ENCODE results near the gene OSBPL6. TPM values are rescaled to one million over a fixed set of nuclear protein-coding genes. Genes with fewer than 3 reads are reported as not detected.

Gene OSBPL6
- total RNA-seq, 1 donor from 2014 or later: 1.8 TPM

- ATAC-seq (no peak), DNase-seq (ENCODE audit: low spot score) (no peak)
- intact Hi-C loops (cut with DNase I): no loop called here
Measured at GRCh38 chr2:178450524-178450773, 256.1 kb downstream of the OSBPL6 start.

DNA sequence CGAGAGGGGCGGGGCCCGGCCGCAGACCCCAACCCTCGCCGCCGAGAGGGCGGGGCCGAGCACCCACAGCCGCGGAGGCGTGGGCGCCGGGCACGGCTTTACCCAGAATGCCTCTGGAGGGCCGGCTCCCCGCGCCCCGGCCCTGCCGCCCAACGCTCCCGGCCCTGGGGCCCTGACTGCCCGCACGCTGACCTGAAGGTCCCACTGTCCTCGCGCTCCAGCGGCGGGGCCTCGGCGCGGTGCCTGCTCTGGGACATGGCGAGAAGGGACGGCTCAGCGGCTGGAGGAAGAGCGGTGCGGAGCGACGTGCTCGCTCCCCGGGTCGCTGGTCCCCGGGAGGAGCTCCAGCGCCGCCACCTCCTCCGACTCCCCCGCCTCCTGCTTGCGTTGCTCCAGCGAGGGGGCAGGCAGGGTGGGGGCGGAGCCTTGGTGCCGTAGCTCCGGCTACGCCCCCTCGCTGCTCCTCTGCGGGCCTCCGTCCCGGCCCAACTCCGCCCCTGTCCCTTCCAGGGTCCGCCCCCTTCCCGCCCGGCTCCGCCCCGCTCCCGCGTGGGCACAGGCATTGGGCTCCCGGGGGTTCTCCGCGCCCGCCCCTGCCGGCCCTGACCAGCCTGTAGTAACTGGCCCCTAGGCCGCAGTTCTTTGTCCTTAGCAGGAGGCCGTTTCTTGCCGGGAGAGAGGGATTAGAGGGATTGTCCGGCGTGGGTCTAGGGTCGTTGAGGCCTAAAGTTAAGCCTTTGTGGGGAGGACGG is 256.6 kb downstream of the OSBPL6 start, which contains the start of the genes PJVK and PRKRA:
Gene PJVK (plus strand): TSS at position 605 of the 752 bp plus-strand sequence. CDS start 2,032 bp downstream, outside the sequence.
Gene PRKRA (minus strand): TSS at position 402 of the 752 bp plus-strand sequence. CDS start 145 bp downstream, at position 257.
- DNase-seq (ENCODE audit: low spot score): peak; percentile 99
- peak; percentile 99 for ATAC-seq
- intact Hi-C loops (cut with DNase I): no loop called here

DNA sequence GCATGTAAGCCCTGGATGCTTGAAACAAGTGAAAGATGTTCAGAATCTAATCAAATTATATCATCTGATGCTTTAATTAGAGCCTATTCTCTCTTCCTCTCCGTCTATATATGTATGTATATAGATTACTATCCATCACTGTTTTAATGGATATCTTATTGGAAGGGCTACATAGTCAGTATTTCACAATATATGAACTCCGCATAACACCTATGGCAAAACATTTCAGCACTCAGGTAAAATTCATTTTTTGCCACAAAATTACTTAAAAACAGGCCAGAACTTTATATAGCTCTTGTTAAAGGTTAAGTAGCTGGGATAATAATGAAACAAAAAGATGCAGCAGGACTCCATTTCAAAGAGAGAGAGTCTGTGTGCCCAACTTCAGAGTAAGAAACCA is 258.0 kb downstream of the OSBPL6 start:
- ATAC-seq (no peak), DNase-seq (ENCODE audit: low spot score) (no peak)
- intact Hi-C loops (cut with DNase I): no loop called here

Other genes starting within 250 kb of the OSBPL6 start
- 2.4 TPM for gene PDE11A, start 121.7 kb upstream of the OSBPL6 start, total RNA-seq
- 14.7 TPM for gene RBM45, start 82.1 kb upstream of the OSBPL6 start, total RNA-seq